Measurements from ENCODE around the gene LRCH4.
"Not testable (repeated sequence)": the region's sequence is repeated elsewhere in the genome, so short reads cannot be mapped to it uniquely, and the experiment has no call there.

Gene LRCH4

DNA sequence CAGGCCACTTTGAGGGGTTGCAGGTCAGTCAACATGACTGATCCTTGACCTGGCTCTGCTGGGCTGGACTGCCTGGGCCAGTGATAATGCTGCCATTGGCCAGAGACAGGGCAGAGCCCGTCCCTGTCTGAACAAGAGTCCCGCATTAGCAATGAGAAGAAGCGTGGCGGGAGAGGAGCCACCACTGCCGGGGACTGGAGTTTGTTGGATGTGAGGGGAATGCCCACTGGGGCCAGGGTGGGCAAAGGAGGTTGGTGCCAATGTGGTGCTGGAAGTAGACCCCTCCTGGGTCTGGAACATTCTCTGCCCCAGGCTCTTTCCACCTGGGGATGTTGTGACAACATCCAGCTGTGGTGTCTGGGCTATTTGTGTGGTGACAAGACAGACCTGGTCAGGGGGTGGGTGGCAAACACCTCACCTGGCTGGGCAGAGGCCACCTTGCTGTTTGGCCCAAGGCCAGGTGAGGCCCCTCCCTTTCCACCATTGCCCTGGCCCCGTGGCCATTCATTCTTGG lies 19.9 kb downstream of the LRCH4 start:
- DNase-seq (ENCODE audit: low read depth): no peak
- no peak overlapping the region for H3K4me3 ChIP-seq (ENCODE audit: low read depth, low read length)
- no peak for TF ChIP-seq CTCF (IDR thresholded peaks at IDR 0.05; ENCODE audit: insufficient read depth, low read depth, low read length, missing control alignments)

GRCh38 chr7:100565133-100565571 lies 20.8 kb downstream of the LRCH4 start:
- no peak overlapping the region for H3K4me3 ChIP-seq (ENCODE audit: low read depth, low read length)
- no peak for DNase-seq (ENCODE audit: low read depth)
- TF ChIP-seq CTCF (IDR thresholded peaks at IDR 0.05; ENCODE audit: insufficient read depth, low read depth, low read length, missing control alignments): no peak

- not testable (repeated sequence) for DNase-seq (ENCODE audit: low read depth); H3K4me3 ChIP-seq (ENCODE audit: low read depth, low read length)
These were observed 21.5 kb downstream of the LRCH4 start for GRCh38 chr7:100564405-100564804.

GRCh38 chr7:100563809-100564400 lies 22.0 kb downstream of the LRCH4 start:
- no peak overlapping the region for H3K4me3 ChIP-seq (ENCODE audit: low read depth, low read length)
- peak; percentile 81 for DNase-seq (ENCODE audit: low read depth)
- TF ChIP-seq CTCF (IDR thresholded peaks at IDR 0.05; ENCODE audit: insufficient read depth, low read depth, low read length, missing control alignments): peak; percentile 96

GRCh38 chr7:100563100-100563564 lies 22.8 kb downstream of the LRCH4 start:
- no peak for DNase-seq (ENCODE audit: low read depth)
- TF ChIP-seq CTCF (IDR thresholded peaks at IDR 0.05; ENCODE audit: insufficient read depth, low read depth, low read length, missing control alignments): no peak
- no peak overlapping the region for H3K4me3 ChIP-seq (ENCODE audit: low read depth, low read length)

GRCh38 chr7:100562195-100563099 lies 23.5 kb downstream of the LRCH4 start:
- no peak overlapping the region for H3K4me3 ChIP-seq (ENCODE audit: low read depth, low read length)
- no peak for TF ChIP-seq CTCF (IDR thresholded peaks at IDR 0.05; ENCODE audit: insufficient read depth, low read depth, low read length, missing control alignments)
- DNase-seq (ENCODE audit: low read depth): no peak

DNA sequence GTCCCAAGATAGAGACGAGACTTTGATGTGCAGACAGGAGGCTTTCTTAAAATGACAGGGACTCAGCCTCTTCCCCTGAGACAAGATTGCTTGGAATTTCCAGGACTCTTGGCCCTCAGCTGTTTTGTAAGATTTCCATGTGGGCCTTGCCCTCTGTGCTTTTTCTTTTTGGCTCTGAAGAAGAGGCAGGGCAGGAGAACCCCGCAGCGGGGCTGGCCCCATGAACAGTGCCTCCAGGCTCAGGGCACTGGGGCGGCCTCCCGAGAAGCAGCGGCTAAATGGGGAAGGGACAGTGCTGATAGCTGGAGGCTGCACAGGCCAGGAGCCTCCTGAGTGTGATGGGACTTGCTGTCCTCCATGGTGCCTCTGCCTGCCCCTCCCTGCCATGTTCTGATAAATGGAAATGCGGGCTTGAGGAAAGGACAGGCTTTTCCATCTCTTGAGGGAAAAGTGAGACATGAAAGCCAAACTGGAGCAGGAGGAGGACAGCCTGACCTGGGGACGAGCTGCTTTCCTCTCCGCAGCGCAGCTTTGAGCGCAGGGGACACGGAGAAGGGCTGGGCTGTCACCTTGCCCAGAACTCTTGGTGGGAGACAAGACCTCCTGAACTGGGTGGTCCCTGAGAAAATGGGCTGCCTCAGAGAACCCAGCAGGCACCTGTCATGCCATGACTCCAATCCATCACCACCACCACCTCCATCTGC lies 24.3 kb downstream of the LRCH4 start:
- no peak for TF ChIP-seq CTCF (IDR thresholded peaks at IDR 0.05; ENCODE audit: insufficient read depth, low read depth, low read length, missing control alignments)
- DNase-seq (ENCODE audit: low read depth): no peak
- H3K4me3 ChIP-seq (ENCODE audit: low read depth, low read length): no peak overlapping the region

All from GM12865 (cell line).